K562 (cell line): ENCODE data around the gene PBXIP1. TPM values are rescaled to one million over a fixed set of nuclear protein-coding genes. Genes with fewer than 3 reads are reported as not detected.
A peak's percentile ranks its signal among the peaks of the same experiment; 100 is the strongest.

ENCODE experiments used
- ARID3B ChIP-seq: fragments of 250-450 bp; sonication (Bioruptor Pico); IDR thresholded peaks from 2 replicates; pipeline ENCODE4 v1.4.0; 2020; ENCODE audit warnings: borderline replicate concordance
- C11orf30 ChIP-seq: fragments of 450-650 bp; IDR thresholded peaks from 2 replicates; pipeline ENCODE4 v1.6.1; 2016; ENCODE audit warnings: low read depth, mild to moderate bottlenecking
- CLOCK ChIP-seq: fragments of 250-450 bp; sonication (Bioruptor Pico); IDR thresholded peaks from 2 replicates; pipeline ENCODE4 v1.4.0; 2020; ENCODE audit warnings: mild to moderate bottlenecking, moderate library complexity, borderline replicate concordance
- DPF2 ChIP-seq: fragments of 450-650 bp; IDR thresholded peaks from 2 replicates; pipeline ENCODE4 v1.6.1; 2016
- ELK1 ChIP-seq: sonication (generic); formaldehyde crosslinking; IDR thresholded peaks from 2 replicates; pipeline ENCODE4 v1.8.1; 2022; ENCODE audit warnings: missing genetic modification reagents
- ESRRA ChIP-seq: fragments of 450-650 bp; IDR thresholded peaks from 2 replicates; pipeline ENCODE4 v1.6.1; 2014; ENCODE audit warnings: low read depth, mild to moderate bottlenecking, moderate library complexity, borderline replicate concordance
- ETV6 ChIP-seq, 3 experiments: fragments of 150-350 bp in 1 of 3; sonication (generic) in 1 of 3; formaldehyde crosslinking in 1 of 3; IDR thresholded peaks; 2 replicates each; pipeline versions ENCODE4 v1.6.1 to v1.8.0; 2014 to 2022; ENCODE audit warnings: borderline replicate concordance in 2 of 3, low read depth in 2 of 3, antibody characterized with exemption in 1 of 3, low read length in 1 of 3, mild to moderate bottlenecking in 1 of 3, missing genetic modification reagents in 1 of 3
- FOXK2 ChIP-seq, 2 experiments: fragments of 450-650 bp; IDR thresholded peaks in 1 of 2; conservative IDR thresholded peaks in 1 of 2; 2 replicates each; pipeline ENCODE4 v1.6.1; 2016; ENCODE audit warnings: low read depth in 2 of 2, mild to moderate bottlenecking in 1 of 2
- GTF2B ChIP-seq: IDR thresholded peaks from 2 replicates; pipeline ENCODE4 v1.6.1; 2011; ENCODE audit not compliant: insufficient read length; ENCODE audit errors: extremely low read depth
- LARP7 ChIP-seq: fragments of 450-650 bp; IDR thresholded peaks from 2 replicates; pipeline ENCODE4 v1.6.1; 2016
- MEIS2 ChIP-seq: fragments of 450-650 bp; IDR thresholded peaks from 2 replicates; pipeline ENCODE4 v1.6.1; 2014; ENCODE audit warnings: mild to moderate bottlenecking; ENCODE audit not compliant: partially characterized antibody
- MTA1 ChIP-seq: fragments of 450-650 bp; IDR thresholded peaks from 2 replicates; pipeline ENCODE4 v1.6.1; 2017; ENCODE audit warnings: borderline replicate concordance
- NCOR1 ChIP-seq: fragments of 450-650 bp; IDR thresholded peaks from 2 replicates; pipeline ENCODE4 v1.6.1; 2016; ENCODE audit warnings: mild to moderate bottlenecking, moderate library complexity
- PHF8 ChIP-seq: fragments of 200-600 bp; sonication (generic); IDR thresholded peaks from 2 replicates; pipeline ENCODE4 v1.6.1; 2012; ENCODE audit warnings: mixed run types, mild to moderate bottlenecking, inconsistent platforms, low read length, moderate library complexity, borderline replicate concordance
- RB1 ChIP-seq: fragments of 450-650 bp; IDR thresholded peaks from 2 replicates; pipeline ENCODE4 v1.6.1; 2017; ENCODE audit warnings: low read depth, mild to moderate bottlenecking
- RFX1 ChIP-seq: fragments of 450-650 bp; IDR thresholded peaks from 2 replicates; pipeline ENCODE4 v1.6.1; 2016; ENCODE audit warnings: mild to moderate bottlenecking, moderate library complexity
- SLC30A9 ChIP-seq: fragments of 250-450 bp; sonication (Bioruptor Pico); IDR thresholded peaks from 2 replicates; pipeline ENCODE4 v1.8.0; 2022; ENCODE audit warnings: mild to moderate bottlenecking, moderate library complexity
- SRSF9 ChIP-seq: fragments of 200-400 bp; formaldehyde crosslinking; IDR thresholded peaks from 2 replicates; pipeline ENCODE4 v1.6.1; 2017; ENCODE audit warnings: low read depth, low read length, borderline replicate concordance
- TBL1XR1 ChIP-seq, 2 experiments: IDR thresholded peaks; 2 replicates each; pipeline ENCODE4 v1.6.1; 2012; ENCODE audit warnings: improper control_type of control experiment in 2 of 2, low read length in 2 of 2, mild to moderate bottlenecking in 1 of 2
- TEAD2 ChIP-seq: fragments of 450-650 bp; IDR thresholded peaks from 2 replicates; pipeline ENCODE4 v1.6.1; 2016; ENCODE audit warnings: missing genetic modification characterization, control low read depth, missing compliant biosample characterization
- TSC22D4 ChIP-seq: fragments of 450-650 bp; IDR thresholded peaks from 2 replicates; pipeline ENCODE4 v1.6.1; 2016; ENCODE audit warnings: missing genetic modification characterization, missing biosample characterization, control low read depth
- polyA plus RNA-seq, 8 experiments: library from polyadenylated mRNA; depleted of rRNA in 4 of 8; stranded (reverse) in 5 of 8; unstranded in 3 of 8; fragments of >200 nt; fragmentation: Nextera tagmentation in 2 of 8; fragmentation: Illumina TruSeq in 1 of 8; extraction: Ambion mirVana in 2 of 8; extraction: Trizol in 1 of 8; gene quantifications; 2 replicates each; pipeline versions ENCODE4 v1.2.1 to v1.2.3, GENCODE V29; 2011 to 2014; ENCODE audit warnings: inconsistent platforms in 1 of 8, missing spikeins in 1 of 8
- total RNA-seq, 7 experiments: library from RNA; depleted of rRNA in 6 of 7; stranded (reverse); fragments of >200 nt in 6 of 7; fragmentation: Illumina TruSeq in 2 of 7; extraction: Trizol in 2 of 7; gene quantifications; 2 replicates each; pipeline versions ENCODE4 v1.2.1 to v1.2.3, GENCODE V29; 2011 to 2021; ENCODE audit warnings: low replicate concordance in 1 of 7

Gene PBXIP1
- total and polyA plus RNA-seq, 9 of the 15 experiments (the other 6 are each of a cell fraction or from before 2014, with no cell fraction given) = 0.13 to 8.3 (median 5.8) TPM

GRCh38 chr1:154937085-154937987, 18.6 kb downstream of the PBXIP1 start (continued):
- TF ChIP-seq ARID3B (CRISPR knock-in tag) (no peak), FOXK2 (conservative IDR thresholded peaks at IDR 0.05 in 1 of 2, IDR thresholded peaks at IDR 0.05 in 1 of 2; ENCODE audit: low read depth in 2 of 2) (peak in 1 of 2 experiments; percentile 100; a peak in 2 of 4 replicates), SLC30A9 (no peak), C11orf30 (no peak), NCOR1 (no peak), RFX1 (no peak), PHF8 (peak; percentile 59; the same call in 1 of the 2 replicates), RB1 (peak; percentile 43), MTA1 (peak; percentile 51; the same call in 1 of the 2 replicates), CLOCK (CRISPR knock-in tag) (no peak), TSC22D4 (tag) (no peak), TBL1XR1 (IDR thresholded peaks at IDR 0.05; ENCODE audit: low read length in 2 of 2) (no peak), SRSF9 (no peak), ESRRA (no peak), LARP7 (no peak), TEAD2 (tag) (no peak), DPF2 (peak; percentile 71), ETV6 (IDR thresholded peaks at IDR 0.05; ENCODE audit: borderline replicate concordance in 1 of 2, low read depth in 2 of 2, low read length in 1 of 2) (no peak), ETV6 (CRISPR knock-in tag; IDR thresholded peaks at IDR 0.05; ENCODE audit: borderline replicate concordance) (no peak), GTF2B (no peak), MEIS2 (peak; percentile 86), ELK1 (CRISPR knock-in tag) (no peak)
